ENCODE measurements around the gene ADAMTS15.

DNA sequence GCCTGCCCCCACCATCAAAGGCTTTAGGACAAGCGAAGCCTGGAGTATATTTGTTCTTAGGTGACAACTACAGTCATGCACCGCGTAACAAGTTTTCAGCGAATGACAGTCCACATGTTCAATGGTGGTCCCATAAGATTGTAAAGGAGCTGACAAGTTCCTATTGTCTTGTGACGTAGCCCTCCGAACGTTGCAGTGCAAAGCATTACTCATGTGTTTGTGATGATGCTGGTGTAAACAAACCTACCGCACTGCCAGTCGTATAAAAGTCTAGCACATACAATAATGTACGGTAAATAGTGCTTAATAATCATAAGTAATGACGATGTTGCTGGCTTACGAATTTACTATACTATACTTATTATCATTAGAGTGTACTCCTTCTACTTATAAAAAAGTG lies 41.3 kb downstream of the ADAMTS15 start:
- TF ChIP-seq, protein P1, sequence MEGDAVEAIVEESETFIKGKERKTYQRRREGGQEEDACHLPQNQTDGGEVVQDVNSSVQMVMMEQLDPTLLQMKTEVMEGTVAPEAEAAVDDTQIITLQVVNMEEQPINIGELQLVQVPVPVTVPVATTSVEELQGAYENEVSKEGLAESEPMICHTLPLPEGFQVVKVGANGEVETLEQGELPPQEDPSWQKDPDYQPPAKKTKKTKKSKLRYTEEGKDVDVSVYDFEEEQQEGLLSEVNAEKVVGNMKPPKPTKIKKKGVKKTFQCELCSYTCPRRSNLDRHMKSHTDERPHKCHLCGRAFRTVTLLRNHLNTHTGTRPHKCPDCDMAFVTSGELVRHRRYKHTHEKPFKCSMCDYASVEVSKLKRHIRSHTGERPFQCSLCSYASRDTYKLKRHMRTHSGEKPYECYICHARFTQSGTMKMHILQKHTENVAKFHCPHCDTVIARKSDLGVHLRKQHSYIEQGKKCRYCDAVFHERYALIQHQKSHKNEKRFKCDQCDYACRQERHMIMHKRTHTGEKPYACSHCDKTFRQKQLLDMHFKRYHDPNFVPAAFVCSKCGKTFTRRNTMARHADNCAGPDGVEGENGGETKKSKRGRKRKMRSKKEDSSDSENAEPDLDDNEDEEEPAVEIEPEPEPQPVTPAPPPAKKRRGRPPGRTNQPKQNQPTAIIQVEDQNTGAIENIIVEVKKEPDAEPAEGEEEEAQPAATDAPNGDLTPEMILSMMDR (IDR thresholded peaks at IDR 0.05), result no peak
- TF ChIP-seq POLR2A (IDR thresholded peaks at IDR 0.05), result no peak

All from tibial nerve (tissue), 3 donors.